Measurements from ENCODE around the gene ELL. TPM values are rescaled to one million over a fixed set of nuclear protein-coding genes. Genes with fewer than 3 reads are reported as not detected.

ELL gene
- total RNA-seq, 6 donors from 2014 or later, result 19.8 to 66.0 (median 22.4) TPM

GRCh38 chr19:18439025-18439909 is 82.6 kb downstream of the ELL start:
- H3K4me1 ChIP-seq, result peaks cover 23 to 41% (median 28%) of the 10 kb centered on the region in 4 donors
- H3K36me3 ChIP-seq, result peaks cover 5 to 25% (median 11%) of the 10 kb centered on the region in 4 donors
- no peaks in the 10 kb centered on the region for H3K9me3 ChIP-seq
- TF ChIP-seq POLR2A (IDR thresholded peaks at IDR 0.05) (no peak), EP300 (IDR thresholded peaks at IDR 0.05) (no peak), POLR2AphosphoS5 (IDR thresholded peaks at IDR 0.05) (no peak)
- TF ChIP-seq, protein P1, sequence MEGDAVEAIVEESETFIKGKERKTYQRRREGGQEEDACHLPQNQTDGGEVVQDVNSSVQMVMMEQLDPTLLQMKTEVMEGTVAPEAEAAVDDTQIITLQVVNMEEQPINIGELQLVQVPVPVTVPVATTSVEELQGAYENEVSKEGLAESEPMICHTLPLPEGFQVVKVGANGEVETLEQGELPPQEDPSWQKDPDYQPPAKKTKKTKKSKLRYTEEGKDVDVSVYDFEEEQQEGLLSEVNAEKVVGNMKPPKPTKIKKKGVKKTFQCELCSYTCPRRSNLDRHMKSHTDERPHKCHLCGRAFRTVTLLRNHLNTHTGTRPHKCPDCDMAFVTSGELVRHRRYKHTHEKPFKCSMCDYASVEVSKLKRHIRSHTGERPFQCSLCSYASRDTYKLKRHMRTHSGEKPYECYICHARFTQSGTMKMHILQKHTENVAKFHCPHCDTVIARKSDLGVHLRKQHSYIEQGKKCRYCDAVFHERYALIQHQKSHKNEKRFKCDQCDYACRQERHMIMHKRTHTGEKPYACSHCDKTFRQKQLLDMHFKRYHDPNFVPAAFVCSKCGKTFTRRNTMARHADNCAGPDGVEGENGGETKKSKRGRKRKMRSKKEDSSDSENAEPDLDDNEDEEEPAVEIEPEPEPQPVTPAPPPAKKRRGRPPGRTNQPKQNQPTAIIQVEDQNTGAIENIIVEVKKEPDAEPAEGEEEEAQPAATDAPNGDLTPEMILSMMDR (IDR thresholded peaks at IDR 0.05), result no peak
- H3K4me3 ChIP-seq, result no peak overlapping the region
- H3K27ac ChIP-seq, result peak overlapping the region in 2 of 4 donors; percentile 72 to 75
- no peaks in the 10 kb centered on the region for H3K27me3 ChIP-seq
- ATAC-seq (ENCODE audit: low FRiP score in 2 of 2), result no peak
- 63 to 66% methylated on average over 12 to 13 of the region's 13 CpGs for WGBS, 2 donors
- DNase-seq, result no peak

GRCh38 chr19:18438331-18439024 is 83.4 kb downstream of the ELL start:
- H3K4me1 ChIP-seq, result peaks cover 28 to 49% (median 33%) of the 10 kb centered on the region in 4 donors
- 50 to 54% methylated on average over 2 to 22 of the region's 24 CpGs for WGBS, 2 donors
- peaks cover 0 to 17% (median 3%) of the 10 kb centered on the region in 4 donors for H3K36me3 ChIP-seq
- no peaks in the 10 kb centered on the region for H3K9me3 ChIP-seq
- H3K27me3 ChIP-seq, result no peaks in the 10 kb centered on the region
- H3K4me3 ChIP-seq, result peak overlapping the region in 3 of 4 donors; percentile 47 to 61 (median 60)
- H3K27ac ChIP-seq, result peak overlapping the region; percentile 32 to 80 (median 74)
- TF ChIP-seq POLR2AphosphoS5 (IDR thresholded peaks at IDR 0.05), result no peak
- no peak for TF ChIP-seq EP300 (IDR thresholded peaks at IDR 0.05)
- TF ChIP-seq POLR2A (IDR thresholded peaks at IDR 0.05), result no peak
- ATAC-seq (ENCODE audit: low FRiP score in 2 of 2), result peak in 1 of 2 donors; percentile 6
- DNase-seq, result peak in 1 of 2 donors; percentile 83

DNA sequence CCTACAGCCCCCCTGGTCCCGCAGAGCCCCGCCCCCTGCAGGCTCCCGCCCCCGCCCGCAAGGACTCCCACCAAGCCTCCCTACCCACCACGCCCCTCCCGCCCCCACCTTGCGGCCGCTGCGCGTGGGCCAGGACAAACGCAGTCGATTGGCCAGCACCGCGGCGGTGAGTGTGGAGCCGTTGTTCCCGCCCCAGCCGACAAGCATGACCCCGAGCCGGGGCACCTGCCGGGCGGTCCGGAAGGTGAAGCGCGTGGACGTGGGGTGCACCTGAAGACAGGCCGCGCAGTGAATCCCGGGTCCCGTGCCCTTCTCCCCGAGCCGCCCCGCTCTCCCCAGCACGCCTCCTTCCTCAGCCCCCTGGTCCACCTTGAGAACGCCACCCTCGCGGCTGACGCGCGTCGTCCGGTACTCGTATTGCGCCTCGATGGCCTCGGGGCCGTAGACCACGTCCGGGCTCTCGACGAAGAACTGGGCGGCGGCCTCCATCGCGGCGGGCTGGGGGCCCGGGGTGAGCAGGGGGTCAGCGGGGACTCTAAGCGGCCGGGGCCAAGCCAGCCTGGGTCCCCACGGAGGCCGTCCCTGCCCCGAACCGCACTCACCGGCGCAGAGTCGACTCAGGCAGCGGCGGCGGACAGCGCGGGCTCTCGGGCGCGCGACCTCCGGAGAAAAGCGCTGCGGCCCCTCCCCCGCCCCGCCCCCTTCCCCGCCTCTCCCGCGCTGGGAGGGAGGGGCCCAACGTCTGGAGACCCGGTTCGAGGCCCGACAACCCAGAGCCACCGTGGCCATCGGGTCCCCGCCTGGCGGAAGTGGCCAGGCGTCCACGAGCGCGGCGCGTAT is 84.2 kb downstream of the ELL start, which contains the start of gene ISYNA1:
Gene ISYNA1, minus strand, starts transcription at position 643 of the 840 bp plus-strand sequence. Its CDS starts 154 bp downstream, at position 489.
- no peaks in the 10 kb centered on the region for H3K27me3 ChIP-seq
- H3K9me3 ChIP-seq, result no peaks in the 10 kb centered on the region
- TF ChIP-seq POLR2AphosphoS5 (IDR thresholded peaks at IDR 0.05), result no peak
- TF ChIP-seq, protein P1 (IDR thresholded peaks at IDR 0.05), result peak in 1 of 6 experiments; percentile 4
- TF ChIP-seq POLR2A (IDR thresholded peaks at IDR 0.05), result no peak
- DNase-seq (peak in 1 of 2 donors; percentile 92), ATAC-seq (ENCODE audit: low FRiP score in 2 of 2) (peak in 1 of 2 donors; percentile 52)
- H3K27ac ChIP-seq, result peak within 1 kb of the TSS; percentile 32 to 80 (median 74)
- 0 to 1% methylated on average over 4 to 30 of the region's 99 CpGs for WGBS, 2 donors
- H3K36me3 ChIP-seq, result peaks cover 0 to 10% (median 0%) of the 10 kb centered on the region in 4 donors
- peak within 1 kb of the TSS; percentile 47 to 61 (median 56) for H3K4me3 ChIP-seq
- H3K4me1 ChIP-seq, result peaks cover 33 to 57% (median 40%) of the 10 kb centered on the region in 4 donors

DNA sequence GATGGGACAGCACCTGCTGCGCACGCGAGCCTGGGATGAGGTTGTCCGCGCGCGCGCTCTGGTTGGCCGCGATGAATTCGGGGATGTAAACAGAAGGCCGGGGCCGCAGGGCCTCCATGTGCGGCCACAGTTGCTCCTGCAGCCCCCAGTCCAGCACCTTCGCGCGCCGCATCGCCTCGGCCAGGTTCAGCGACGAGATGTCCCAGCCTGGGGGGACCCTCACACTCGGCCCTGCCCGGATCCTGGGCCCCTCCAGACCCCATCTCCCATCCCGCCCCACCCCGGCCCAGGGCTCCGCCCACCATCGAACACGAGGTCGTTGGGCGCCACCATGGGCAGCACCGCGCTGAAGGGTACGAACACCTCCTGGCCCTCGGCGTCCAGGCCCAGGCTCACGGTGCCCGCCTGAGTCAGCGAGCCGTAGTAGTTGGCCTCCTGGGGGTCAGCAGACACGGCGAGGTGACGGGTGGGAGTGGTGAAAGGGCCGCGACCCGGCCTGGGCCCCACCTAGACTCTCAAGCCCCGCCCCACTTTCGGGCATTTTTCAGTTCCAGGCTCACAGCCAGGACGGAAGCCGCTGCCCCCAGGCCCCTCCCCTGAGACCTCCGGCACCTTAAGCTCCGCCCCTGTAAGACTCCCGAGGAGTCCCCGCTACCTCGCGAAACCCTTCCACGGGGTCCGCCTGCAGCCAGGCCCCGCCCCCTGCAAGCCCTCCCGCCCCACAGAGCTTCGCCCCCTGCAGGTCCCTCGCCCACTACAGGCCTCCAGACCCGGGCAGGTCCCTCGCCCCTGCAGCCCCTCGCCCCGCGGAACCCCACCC is 85.0 kb downstream of the ELL start:
- ATAC-seq (ENCODE audit: low FRiP score in 2 of 2) (peak; percentile 34 to 61), DNase-seq (peak; percentile 79 to 89)
- TF ChIP-seq, protein P1 (IDR thresholded peaks at IDR 0.05), result no peak
- peak in 1 of 2 donors; percentile 45 for TF ChIP-seq POLR2AphosphoS5 (IDR thresholded peaks at IDR 0.05)
- 28 to 42% methylated on average over 33 to 56 of the region's 67 CpGs for WGBS, 2 donors
- H3K9me3 ChIP-seq, result no peaks in the 10 kb centered on the region
- H3K4me1 ChIP-seq, result peaks cover 33 to 60% (median 42%) of the 10 kb centered on the region in 4 donors
- peaks cover 0 to 10% (median 0%) of the 10 kb centered on the region in 4 donors for H3K36me3 ChIP-seq
- H3K27me3 ChIP-seq, result no peaks in the 10 kb centered on the region
- peak overlapping the region; percentile 47 to 61 (median 56) for H3K4me3 ChIP-seq
- H3K27ac ChIP-seq, result peak overlapping the region; percentile 15 to 80 (median 74)

Data from upper lobe of left lung (tissue), 6 donors.